ENCODE data around the gene SSMEM1. TPM values are rescaled to one million over a fixed set of nuclear protein-coding genes. Genes with fewer than 3 reads are reported as not detected.
"Not testable (repeated sequence)": the region's sequence is repeated elsewhere in the genome, so short reads cannot be mapped to it uniquely, and the experiment has no call there.

The SSMEM1 gene
- total RNA-seq, 1 donor from 2014 or later = not detected

GRCh38 chr7:130178251-130178650, 29.4 kb upstream of the SSMEM1 start:
- H3K4me3 Mint-ChIP-seq = no peak overlapping the region
- H3K27ac Mint-ChIP-seq = no peak overlapping the region
- H3K9me3 Mint-ChIP-seq = no peaks in the 10 kb centered on the region
- no peaks in the 10 kb centered on the region for H3K4me1 Mint-ChIP-seq
- intact Hi-C loops (cut with micrococcal nuclease) = no loop called here
- ChIA-PET CTCF (no interaction called here), POLR2A (interaction anchor here (0.8 kb wide), 1 partner anchor 27 kb away, joined by 3 read pairs; the partner anchor contains the start of gene TMEM209)
- H3K36me3 Mint-ChIP-seq (ENCODE audit: low read depth) = peaks cover 66% of the 10 kb centered on the region
- ATAC-seq (ENCODE audit: low read depth) (no peak), DNase-seq (no peak)
- TF ChIP-seq CTCF (IDR thresholded peaks at IDR 0.05) = no peak
- H3K27me3 Mint-ChIP-seq = no peaks in the 10 kb centered on the region

- intact Hi-C loops (cut with micrococcal nuclease) = no loop called here
Observed at GRCh38 chr7:130179631-130180030, 28.0 kb upstream of the SSMEM1 start.

GRCh38 chr7:130180571-130181262, 26.9 kb upstream of the SSMEM1 start:
- ChIA-PET POLR2A (no interaction called here), CTCF (no interaction called here)
- intact Hi-C loops (cut with micrococcal nuclease) = no loop called here
- H3K27me3 Mint-ChIP-seq = no peaks in the 10 kb centered on the region
- H3K36me3 Mint-ChIP-seq (ENCODE audit: low read depth) = peaks cover 65% of the 10 kb centered on the region
- H3K4me3 Mint-ChIP-seq = no peak overlapping the region
- H3K4me1 Mint-ChIP-seq = no peaks in the 10 kb centered on the region
- DNase-seq (no peak), ATAC-seq (ENCODE audit: low read depth) (no peak)
- H3K27ac Mint-ChIP-seq = no peak overlapping the region
- TF ChIP-seq CTCF (IDR thresholded peaks at IDR 0.05) = no peak
- H3K9me3 Mint-ChIP-seq = no peaks in the 10 kb centered on the region

More at GRCh38 chr7:130179631-130180030, 28.0 kb upstream of the SSMEM1 start:
- Mint-ChIP-seq H3K27me3 (no peaks in the 10 kb centered on the region), H3K4me3 (no peak overlapping the region), H3K27ac (no peak overlapping the region), H3K36me3 (ENCODE audit: low read depth) (peaks cover 65% of the 10 kb centered on the region), H3K9me3 (no peaks in the 10 kb centered on the region), H3K4me1 (no peaks in the 10 kb centered on the region)
- DNase-seq (no peak), ATAC-seq (ENCODE audit: low read depth) (no peak)
- POLR2A ChIA-PET = interaction anchor here (0.5 to 0.6 kb wide), 2 partner anchors 29 to 145 kb away, joined by 3 to 6 read pairs; no protein-coding TSS in a partner anchor
- CTCF ChIA-PET = no interaction called here
- no peak for TF ChIP-seq CTCF (IDR thresholded peaks at IDR 0.05)

GRCh38 chr7:130181263-130181605, 26.4 kb upstream of the SSMEM1 start:
- TF ChIP-seq CTCF (IDR thresholded peaks at IDR 0.05) = no peak
- no peak overlapping the region for H3K27ac Mint-ChIP-seq
- ATAC-seq (ENCODE audit: low read depth) (no peak), DNase-seq (no peak)
- no peaks in the 10 kb centered on the region for H3K27me3 Mint-ChIP-seq
- POLR2A ChIA-PET = no interaction called here
- intact Hi-C loops (cut with micrococcal nuclease) = no loop called here
- H3K9me3 Mint-ChIP-seq = no peaks in the 10 kb centered on the region
- H3K4me3 Mint-ChIP-seq = no peak overlapping the region
- H3K4me1 Mint-ChIP-seq = no peaks in the 10 kb centered on the region
- CTCF ChIA-PET = no interaction called here
- peaks cover 65% of the 10 kb centered on the region for H3K36me3 Mint-ChIP-seq (ENCODE audit: low read depth)

GRCh38 chr7:130182990-130183389, 24.7 kb upstream of the SSMEM1 start:
- Mint-ChIP-seq H3K27ac (no peak overlapping the region), H3K36me3 (ENCODE audit: low read depth) (peaks cover 64% of the 10 kb centered on the region)

GRCh38 chr7:130184349-130184748, 23.3 kb upstream of the SSMEM1 start:
- H3K27me3 Mint-ChIP-seq; DNase-seq; H3K4me1 Mint-ChIP-seq; intact Hi-C loops (cut with micrococcal nuclease); POLR2A ChIA-PET; CTCF ChIA-PET; H3K27ac Mint-ChIP-seq; ATAC-seq (ENCODE audit: low read depth); H3K4me3 Mint-ChIP-seq; H3K9me3 Mint-ChIP-seq: not testable (repeated sequence)
- peaks cover 59% of the 10 kb centered on the region for H3K36me3 Mint-ChIP-seq (ENCODE audit: low read depth)

More at GRCh38 chr7:130182990-130183389, 24.7 kb upstream of the SSMEM1 start:
- no peak for TF ChIP-seq CTCF (IDR thresholded peaks at IDR 0.05)
- intact Hi-C loops (cut with micrococcal nuclease) = no loop called here
- CTCF ChIA-PET = no interaction called here
- no peaks in the 10 kb centered on the region for H3K9me3 Mint-ChIP-seq
- H3K27me3 Mint-ChIP-seq = no peaks in the 10 kb centered on the region
- H3K4me1 Mint-ChIP-seq = peaks cover 4% of the 10 kb centered on the region
- ATAC-seq (ENCODE audit: low read depth) (no peak), DNase-seq (no peak)
- POLR2A ChIA-PET = no interaction called here
- H3K4me3 Mint-ChIP-seq = no peak overlapping the region
